ENCODE data around the gene TEPSIN. TPM values are rescaled to one million over a fixed set of nuclear protein-coding genes. Genes with fewer than 3 reads are reported as not detected.

The TEPSIN gene
- total and polyA plus RNA-seq, 9 donors, result 8.9 to 19.3 (median 13.8) TPM

DNA sequence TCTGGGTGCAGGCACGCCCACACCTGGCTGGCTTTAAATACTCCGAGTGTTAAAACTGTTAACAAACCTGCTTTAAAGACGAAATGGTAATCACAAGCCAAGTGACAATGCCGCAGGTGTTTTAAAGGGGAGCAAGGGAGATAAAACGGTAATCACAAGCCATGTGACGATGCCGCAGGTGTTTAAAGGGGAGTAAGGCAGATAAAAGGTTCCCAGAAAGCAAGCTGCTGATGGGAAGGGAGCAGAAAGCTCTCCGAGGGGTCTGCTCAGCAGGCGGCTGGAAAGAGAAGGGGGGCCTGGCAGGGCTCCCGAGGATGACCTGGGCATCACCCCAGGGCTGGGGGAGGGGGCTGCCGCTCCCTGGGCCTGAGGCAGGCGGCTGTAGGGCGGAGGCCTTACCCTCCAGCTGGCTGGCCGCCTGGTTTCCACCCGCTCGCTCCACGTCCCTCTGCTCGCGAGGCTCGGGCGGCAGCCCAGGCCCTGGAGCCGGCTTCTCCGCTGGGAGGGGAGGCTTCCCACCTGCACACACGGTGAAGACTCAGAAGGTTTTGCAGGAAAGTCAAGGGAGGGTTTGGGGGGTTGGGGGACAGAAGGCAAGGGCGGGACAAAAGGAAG lies 12.3 kb upstream of the TEPSIN start:
- H3K27ac ChIP-seq (ENCODE audit: low read length), result peak overlapping the region; percentile 81
- no peaks in the 10 kb centered on the region for H3K9me3 ChIP-seq (replicated peaks; ENCODE audit: control insufficient read depth, low read depth, low read length)
- peaks cover 54% of the 10 kb centered on the region for H3K4me1 ChIP-seq (ENCODE audit: control insufficient read depth, insufficient read depth, low read length)
- no peaks in the 10 kb centered on the region for H3K27me3 ChIP-seq (ENCODE audit: control insufficient read depth, insufficient read depth, low read length)
- H3K4me3 ChIP-seq (ENCODE audit: low read length), result no peak overlapping the region
- H3K36me3 ChIP-seq (ENCODE audit: control insufficient read depth, insufficient read depth, low read length), result peaks cover 28% of the 10 kb centered on the region
- peak; percentile 54 for DNase-seq
- 53% methylated on average over 23 of the region's 25 CpGs for WGBS (ENCODE audit: insufficient coverage)

DNA sequence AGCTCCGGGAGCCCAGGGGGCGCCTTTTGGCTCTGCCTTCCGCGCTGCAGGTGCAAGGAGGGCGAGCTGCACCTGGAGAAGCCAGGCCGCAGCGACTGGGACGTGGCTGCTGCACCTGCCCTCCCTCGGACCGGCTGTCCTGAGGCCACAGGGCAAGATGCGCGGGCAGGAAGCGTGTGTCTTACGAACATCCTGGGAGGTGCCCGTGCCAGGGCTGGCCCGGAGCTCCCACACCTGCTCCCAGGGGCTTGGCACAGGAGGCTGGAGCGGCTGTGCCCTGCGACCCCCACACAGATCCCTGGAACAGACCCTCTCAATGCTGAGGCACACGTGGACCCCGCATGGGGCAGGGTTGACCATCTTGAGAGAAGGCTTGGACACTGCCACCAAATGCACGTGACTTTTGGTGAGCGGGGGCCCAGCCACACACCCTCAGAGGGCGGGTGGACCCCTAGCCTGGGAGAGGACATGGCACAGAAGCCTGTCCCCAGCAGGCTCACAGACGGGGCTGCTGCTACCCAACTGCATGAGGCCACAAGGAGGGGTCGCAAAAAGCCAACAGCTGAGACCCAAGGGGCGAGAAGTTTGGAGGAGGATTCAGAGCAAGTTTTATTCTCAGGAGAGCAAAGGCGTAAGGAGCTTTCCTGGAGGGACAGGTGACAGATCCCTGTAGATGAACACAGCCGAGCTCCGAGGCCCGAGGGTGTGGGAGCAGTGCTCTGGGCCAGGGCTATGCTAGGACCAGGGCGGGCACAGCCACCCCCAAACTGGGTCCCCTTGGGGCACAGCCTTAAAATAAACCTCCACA lies 11.6 kb upstream of the TEPSIN start:
- Histone ChIP-seq H3K27ac (ENCODE audit: low read length) (no peak overlapping the region), H3K4me3 (ENCODE audit: low read length) (no peak overlapping the region), H3K27me3 (ENCODE audit: control insufficient read depth, insufficient read depth, low read length) (no peaks in the 10 kb centered on the region), H3K4me1 (ENCODE audit: control insufficient read depth, insufficient read depth, low read length) (peaks cover 47% of the 10 kb centered on the region), H3K9me3 (replicated peaks; ENCODE audit: control insufficient read depth, low read depth, low read length) (no peaks in the 10 kb centered on the region), H3K36me3 (ENCODE audit: control insufficient read depth, insufficient read depth, low read length) (peaks cover 28% of the 10 kb centered on the region)
- no peak for DNase-seq
- WGBS (ENCODE audit: insufficient coverage), result 87% methylated on average over 29 of the region's 31 CpGs

DNA sequence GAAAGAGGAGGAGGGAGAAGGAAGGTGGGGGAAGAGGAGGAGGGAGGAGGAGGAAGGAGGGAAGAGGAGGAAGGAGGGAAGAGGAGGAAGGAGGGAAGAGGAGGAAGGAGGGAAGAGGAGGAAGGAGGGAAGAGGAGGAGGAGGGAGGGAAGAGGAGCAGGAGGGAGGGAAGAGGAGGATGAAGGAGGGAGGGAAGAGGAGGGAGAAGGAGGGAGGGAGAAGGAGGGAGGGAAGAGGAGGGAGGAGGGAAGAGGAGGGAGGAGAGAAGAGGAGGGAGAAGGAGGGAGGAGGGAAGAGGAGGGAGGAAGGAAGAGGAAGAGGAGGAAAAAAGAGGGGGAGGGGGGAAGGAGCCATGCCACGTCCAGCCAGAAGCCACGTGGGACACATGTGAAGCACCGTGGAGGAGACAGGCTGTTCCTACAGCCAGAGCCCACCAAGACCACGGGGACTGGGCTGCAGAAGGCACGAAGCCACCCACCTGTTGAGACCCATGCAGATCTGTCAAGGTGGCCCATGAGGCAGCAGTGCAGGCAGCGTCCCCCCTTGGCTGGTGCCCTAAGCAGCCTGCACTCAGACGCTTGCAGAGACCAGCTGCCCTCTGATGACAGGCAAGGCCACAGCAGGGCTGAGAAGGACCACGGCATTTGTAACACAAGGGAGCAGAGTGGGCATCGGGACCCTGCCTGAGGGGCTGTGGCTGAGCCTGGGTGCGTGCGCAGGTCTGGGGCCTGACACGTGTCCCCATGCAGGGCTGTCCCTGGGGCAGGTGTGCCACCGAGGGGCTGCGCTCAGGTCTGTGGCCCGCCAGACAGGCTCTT lies 10.6 kb upstream of the TEPSIN start:
- 81% methylated on average over 15 of the region's 15 CpGs for WGBS (ENCODE audit: insufficient coverage)
- H3K9me3 ChIP-seq (replicated peaks; ENCODE audit: control insufficient read depth, low read depth, low read length), result no peaks in the 10 kb centered on the region
- DNase-seq, result peak; percentile 58
- no peaks in the 10 kb centered on the region for H3K27me3 ChIP-seq (ENCODE audit: control insufficient read depth, insufficient read depth, low read length)
- no peak overlapping the region for H3K27ac ChIP-seq (ENCODE audit: low read length)
- peaks cover 36% of the 10 kb centered on the region for H3K4me1 ChIP-seq (ENCODE audit: control insufficient read depth, insufficient read depth, low read length)
- peaks cover 28% of the 10 kb centered on the region for H3K36me3 ChIP-seq (ENCODE audit: control insufficient read depth, insufficient read depth, low read length)
- no peak overlapping the region for H3K4me3 ChIP-seq (ENCODE audit: low read length)

DNA sequence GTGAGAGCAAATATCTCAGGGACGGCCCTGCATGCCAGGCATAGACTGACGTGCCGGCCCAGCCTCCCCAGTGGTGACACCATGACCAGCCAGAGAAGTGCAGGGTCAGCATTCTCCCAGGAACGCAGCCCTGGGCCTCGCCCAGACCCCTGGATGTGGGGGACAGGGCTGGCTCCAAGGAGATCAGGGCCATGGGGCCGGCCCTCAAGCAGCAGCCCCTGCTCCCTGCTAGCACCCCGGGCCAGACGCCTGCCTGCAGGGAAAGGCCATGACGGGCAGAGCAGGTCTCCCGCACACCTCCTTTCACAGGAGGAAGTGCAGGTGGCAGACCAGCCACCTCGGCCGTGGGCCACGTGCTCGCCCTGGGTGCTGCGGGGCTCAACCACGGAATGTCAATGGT lies 9.8 kb upstream of the TEPSIN start:
- no peak for DNase-seq
- H3K27ac ChIP-seq (ENCODE audit: low read length), result no peak overlapping the region
- peaks cover 28% of the 10 kb centered on the region for H3K36me3 ChIP-seq (ENCODE audit: control insufficient read depth, insufficient read depth, low read length)
- WGBS (ENCODE audit: insufficient coverage), result 84% methylated on average over 16 of the region's 16 CpGs
- H3K4me1 ChIP-seq (ENCODE audit: control insufficient read depth, insufficient read depth, low read length), result peaks cover 30% of the 10 kb centered on the region
- no peaks in the 10 kb centered on the region for H3K27me3 ChIP-seq (ENCODE audit: control insufficient read depth, insufficient read depth, low read length)
- no peaks in the 10 kb centered on the region for H3K9me3 ChIP-seq (replicated peaks; ENCODE audit: control insufficient read depth, low read depth, low read length)
- H3K4me3 ChIP-seq (ENCODE audit: low read length), result no peak overlapping the region

DNA sequence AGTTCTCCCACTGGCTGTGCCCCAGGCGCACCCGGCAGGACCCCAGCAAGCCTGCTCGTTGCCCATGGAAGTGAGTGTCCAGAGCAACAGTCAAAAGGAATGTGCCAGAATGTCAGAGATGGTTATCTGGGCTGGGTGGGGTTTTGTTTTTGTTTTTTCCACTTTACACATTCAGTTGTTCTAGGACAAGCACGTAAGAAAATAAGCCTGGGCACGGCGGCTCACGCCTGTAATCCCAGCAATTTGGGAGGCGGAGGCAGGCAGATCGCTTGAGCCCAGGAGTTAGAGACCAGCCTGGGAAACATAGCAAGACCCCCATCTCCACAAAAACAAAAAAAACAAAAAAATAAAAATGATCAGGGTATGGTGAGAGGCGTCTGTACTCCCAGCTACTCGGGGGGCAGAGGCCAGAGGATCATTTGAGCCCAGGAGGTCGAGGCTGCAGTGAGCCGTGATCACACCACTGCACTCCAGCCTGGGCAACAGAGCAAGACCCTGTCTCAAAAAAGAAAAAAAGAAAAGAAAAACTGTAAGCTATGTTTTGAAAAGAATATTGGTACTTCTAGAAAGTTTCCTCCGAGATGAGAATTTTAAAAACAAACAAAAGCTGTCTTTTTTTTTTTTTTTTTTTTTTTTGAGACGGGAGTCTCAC lies 8.6 kb upstream of the TEPSIN start:
- no peaks in the 10 kb centered on the region for H3K9me3 ChIP-seq (replicated peaks; ENCODE audit: control insufficient read depth, low read depth, low read length)
- no peak overlapping the region for H3K27ac ChIP-seq (ENCODE audit: low read length)
- peaks cover 21% of the 10 kb centered on the region for H3K4me1 ChIP-seq (ENCODE audit: control insufficient read depth, insufficient read depth, low read length)
- H3K27me3 ChIP-seq (ENCODE audit: control insufficient read depth, insufficient read depth, low read length), result no peaks in the 10 kb centered on the region
- DNase-seq, result no peak
- 86% methylated on average over 4 of the region's 15 CpGs for WGBS (ENCODE audit: insufficient coverage)
- peaks cover 28% of the 10 kb centered on the region for H3K36me3 ChIP-seq (ENCODE audit: control insufficient read depth, insufficient read depth, low read length)
- H3K4me3 ChIP-seq (ENCODE audit: low read length), result no peak overlapping the region

DNA sequence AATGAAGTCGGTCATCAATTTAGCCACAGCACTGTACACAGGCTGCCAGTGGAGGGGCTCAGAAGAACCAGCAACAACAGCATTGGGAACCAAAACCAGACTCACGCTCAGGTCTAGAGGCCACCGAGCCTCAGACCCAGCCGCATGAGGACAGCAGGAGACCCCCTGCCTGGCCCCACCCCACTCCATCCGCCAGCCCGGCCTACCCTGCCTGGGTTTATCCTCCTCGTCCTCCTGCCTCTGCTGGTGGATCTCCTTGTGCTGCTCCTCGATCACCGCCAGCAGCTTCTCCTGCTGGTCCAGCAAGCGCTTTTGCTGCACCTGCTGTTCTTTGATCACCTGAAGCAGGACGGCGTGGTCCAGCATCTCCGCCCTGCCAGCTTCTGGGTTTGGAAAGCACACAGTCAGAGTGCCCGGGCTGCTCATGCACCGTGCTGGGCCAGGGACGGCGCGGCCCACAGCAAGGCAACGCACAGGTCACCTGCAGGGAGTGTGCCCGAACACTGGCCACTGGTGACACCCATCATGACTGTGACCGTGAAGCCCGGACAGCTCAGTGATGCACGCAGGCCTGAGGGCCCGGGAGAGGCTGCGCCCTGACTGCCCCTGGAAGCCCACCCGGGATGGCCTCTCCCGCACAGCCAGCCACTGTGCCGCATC lies 8.0 kb upstream of the TEPSIN start:
- H3K27me3 ChIP-seq (ENCODE audit: control insufficient read depth, insufficient read depth, low read length), result no peaks in the 10 kb centered on the region
- H3K27ac ChIP-seq (ENCODE audit: low read length), result no peak overlapping the region
- H3K36me3 ChIP-seq (ENCODE audit: control insufficient read depth, insufficient read depth, low read length), result peaks cover 24% of the 10 kb centered on the region
- peaks cover 15% of the 10 kb centered on the region for H3K4me1 ChIP-seq (ENCODE audit: control insufficient read depth, insufficient read depth, low read length)
- no peaks in the 10 kb centered on the region for H3K9me3 ChIP-seq (replicated peaks; ENCODE audit: control insufficient read depth, low read depth, low read length)
- no peak overlapping the region for H3K4me3 ChIP-seq (ENCODE audit: low read length)
- DNase-seq, result no peak
- 88% methylated on average over 28 of the region's 28 CpGs for WGBS (ENCODE audit: insufficient coverage)

DNA sequence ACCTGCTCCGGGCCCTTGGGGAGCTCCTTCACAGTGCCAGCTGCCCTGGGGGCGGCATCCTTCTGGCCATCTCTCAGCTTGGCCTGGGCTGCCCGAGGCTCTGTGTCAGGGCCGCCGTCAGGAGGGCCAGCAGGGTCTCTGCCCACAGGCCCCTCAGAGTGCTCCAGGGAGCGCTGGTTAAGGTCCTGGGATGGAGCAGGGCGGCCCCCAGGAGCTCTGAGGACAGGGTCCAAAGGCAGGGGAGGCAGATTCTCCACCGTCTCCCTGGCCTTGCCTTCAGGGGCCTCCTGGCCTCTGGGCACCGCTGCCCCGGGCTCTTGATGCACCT lies 7.5 kb upstream of the TEPSIN start:
- no peaks in the 10 kb centered on the region for H3K27me3 ChIP-seq (ENCODE audit: control insufficient read depth, insufficient read depth, low read length)
- no peaks in the 10 kb centered on the region for H3K9me3 ChIP-seq (replicated peaks; ENCODE audit: control insufficient read depth, low read depth, low read length)
- no peak for DNase-seq
- peaks cover 25% of the 10 kb centered on the region for H3K36me3 ChIP-seq (ENCODE audit: control insufficient read depth, insufficient read depth, low read length)
- H3K27ac ChIP-seq (ENCODE audit: low read length), result no peak overlapping the region
- peaks cover 10% of the 10 kb centered on the region for H3K4me1 ChIP-seq (ENCODE audit: control insufficient read depth, insufficient read depth, low read length)
- WGBS (ENCODE audit: insufficient coverage), result 82% methylated on average over 8 of the region's 10 CpGs
- H3K4me3 ChIP-seq (ENCODE audit: low read length), result no peak overlapping the region

DNA sequence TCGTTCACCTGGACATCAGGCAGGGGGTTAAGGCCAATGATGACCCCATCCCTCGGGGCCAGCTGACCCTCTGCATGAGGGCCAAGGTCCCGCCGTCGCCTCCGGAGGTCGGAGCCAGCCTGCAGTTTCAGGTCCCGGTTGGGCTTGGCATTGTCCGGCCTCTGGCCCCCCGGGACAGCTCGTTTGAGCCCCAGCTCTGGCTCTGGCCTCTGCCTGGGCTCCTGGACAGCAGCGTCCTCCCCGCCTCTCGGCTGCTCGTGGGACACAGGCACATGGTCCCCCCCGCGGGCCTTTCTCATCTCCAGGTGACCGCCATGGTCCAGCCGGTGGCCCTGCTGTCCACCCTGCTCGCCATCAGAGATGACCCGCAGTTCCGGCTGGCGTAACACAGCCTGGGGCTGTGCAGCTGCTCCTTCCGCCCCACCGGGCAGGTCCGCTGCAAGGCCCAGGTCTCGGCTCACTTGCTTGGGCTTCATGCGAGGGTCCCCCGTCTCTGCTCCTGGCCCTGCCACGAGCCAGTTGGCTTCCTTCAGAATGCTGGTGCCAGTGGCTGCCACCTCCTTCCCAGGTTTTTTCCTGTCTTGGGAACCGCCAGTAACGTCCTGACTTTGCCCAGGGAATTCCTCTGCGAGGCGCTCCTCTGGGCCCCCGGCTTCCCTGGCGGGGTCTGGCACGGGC lies 6.9 kb upstream of the TEPSIN start:
- Histone ChIP-seq H3K27me3 (ENCODE audit: control insufficient read depth, insufficient read depth, low read length) (no peaks in the 10 kb centered on the region), H3K27ac (ENCODE audit: low read length) (no peak overlapping the region), H3K4me3 (ENCODE audit: low read length) (no peak overlapping the region), H3K9me3 (replicated peaks; ENCODE audit: control insufficient read depth, low read depth, low read length) (no peaks in the 10 kb centered on the region), H3K36me3 (ENCODE audit: control insufficient read depth, insufficient read depth, low read length) (peaks cover 25% of the 10 kb centered on the region), H3K4me1 (ENCODE audit: control insufficient read depth, insufficient read depth, low read length) (peaks cover 7% of the 10 kb centered on the region)
- no peak for DNase-seq
- 71% methylated on average over 37 of the region's 37 CpGs for WGBS (ENCODE audit: insufficient coverage)

DNA sequence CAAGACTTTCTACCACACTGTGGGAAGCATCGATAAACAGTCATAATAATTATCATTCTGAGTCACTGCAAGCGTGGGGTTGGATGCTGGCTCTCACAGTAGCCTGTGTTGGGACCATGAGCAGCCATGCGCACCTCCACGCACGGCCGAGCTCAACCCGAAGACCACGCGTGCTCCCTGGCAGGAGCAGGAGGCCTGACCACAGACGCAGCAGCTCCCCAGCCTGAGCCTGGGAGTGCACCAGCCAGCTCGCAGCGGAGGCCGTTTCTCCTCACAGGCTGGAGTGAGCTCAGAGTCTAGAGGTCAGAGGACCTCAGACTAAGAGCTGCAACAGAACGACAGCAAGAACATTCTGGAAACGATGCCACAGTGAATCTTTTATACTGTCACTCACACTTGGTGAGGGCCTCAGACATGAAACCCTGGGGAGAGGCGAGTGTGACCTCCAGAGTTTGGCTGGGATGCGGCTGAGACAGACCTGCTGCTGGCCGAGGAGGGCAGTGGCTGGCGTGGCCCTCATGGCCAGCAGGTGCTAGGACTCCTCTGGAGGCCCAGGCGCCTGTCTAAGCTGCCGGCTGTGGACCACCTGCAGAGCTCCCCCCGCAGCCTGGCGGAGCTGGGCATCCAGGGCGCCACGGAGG lies 6.3 kb upstream of the TEPSIN start:
- Histone ChIP-seq H3K27ac (ENCODE audit: low read length) (no peak overlapping the region), H3K4me1 (ENCODE audit: control insufficient read depth, insufficient read depth, low read length) (peaks cover 9% of the 10 kb centered on the region), H3K27me3 (ENCODE audit: control insufficient read depth, insufficient read depth, low read length) (no peaks in the 10 kb centered on the region), H3K4me3 (ENCODE audit: low read length) (no peak overlapping the region), H3K9me3 (replicated peaks; ENCODE audit: control insufficient read depth, low read depth, low read length) (no peaks in the 10 kb centered on the region), H3K36me3 (ENCODE audit: control insufficient read depth, insufficient read depth, low read length) (peaks cover 25% of the 10 kb centered on the region)
- DNase-seq, result no peak
- 75% methylated on average over 25 of the region's 25 CpGs for WGBS (ENCODE audit: insufficient coverage)

All from muscle of leg (tissue), 11 donors.